ENCODE results near the gene SERPINH1.

GRCh38 chr11:75558939-75559843, 2.9 kb upstream of the SERPINH1 start:
- peak in 2 of 3 donors; percentile 40 for TF ChIP-seq POLR2AphosphoS5 (IDR thresholded peaks at IDR 0.05)
- TF ChIP-seq, protein P1, sequence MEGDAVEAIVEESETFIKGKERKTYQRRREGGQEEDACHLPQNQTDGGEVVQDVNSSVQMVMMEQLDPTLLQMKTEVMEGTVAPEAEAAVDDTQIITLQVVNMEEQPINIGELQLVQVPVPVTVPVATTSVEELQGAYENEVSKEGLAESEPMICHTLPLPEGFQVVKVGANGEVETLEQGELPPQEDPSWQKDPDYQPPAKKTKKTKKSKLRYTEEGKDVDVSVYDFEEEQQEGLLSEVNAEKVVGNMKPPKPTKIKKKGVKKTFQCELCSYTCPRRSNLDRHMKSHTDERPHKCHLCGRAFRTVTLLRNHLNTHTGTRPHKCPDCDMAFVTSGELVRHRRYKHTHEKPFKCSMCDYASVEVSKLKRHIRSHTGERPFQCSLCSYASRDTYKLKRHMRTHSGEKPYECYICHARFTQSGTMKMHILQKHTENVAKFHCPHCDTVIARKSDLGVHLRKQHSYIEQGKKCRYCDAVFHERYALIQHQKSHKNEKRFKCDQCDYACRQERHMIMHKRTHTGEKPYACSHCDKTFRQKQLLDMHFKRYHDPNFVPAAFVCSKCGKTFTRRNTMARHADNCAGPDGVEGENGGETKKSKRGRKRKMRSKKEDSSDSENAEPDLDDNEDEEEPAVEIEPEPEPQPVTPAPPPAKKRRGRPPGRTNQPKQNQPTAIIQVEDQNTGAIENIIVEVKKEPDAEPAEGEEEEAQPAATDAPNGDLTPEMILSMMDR (IDR thresholded peaks at IDR 0.05) = no peak

Measured in stomach (tissue), 4 donors.